ENCODE results near the gene C5orf46.

C5orf46 gene

GRCh38 chr5:147918101-147918685 lies 11.9 kb upstream of the C5orf46 start:
- no peak for DNase-seq (ENCODE audit: low read depth)
- no peak for TF ChIP-seq CTCF (IDR thresholded peaks at IDR 0.05; ENCODE audit: control insufficient read depth, insufficient read depth, low read depth, low read length, missing control alignments)
- H3K4me3 ChIP-seq (ENCODE audit: control insufficient read depth, low read depth, low read length), result no peak overlapping the region

- TF ChIP-seq CTCF (IDR thresholded peaks at IDR 0.05; ENCODE audit: control insufficient read depth, insufficient read depth, low read depth, low read length, missing control alignments), result no peak
- DNase-seq (ENCODE audit: low read depth), result no peak
- H3K4me3 ChIP-seq (ENCODE audit: control insufficient read depth, low read depth, low read length), result no peak overlapping the region
Observed at GRCh38 chr5:147913786-147914185, 7.4 kb upstream of the C5orf46 start.

- no peak overlapping the region for H3K4me3 ChIP-seq (ENCODE audit: control insufficient read depth, low read depth, low read length)
- DNase-seq (ENCODE audit: low read depth), result no peak
- TF ChIP-seq CTCF (IDR thresholded peaks at IDR 0.05; ENCODE audit: control insufficient read depth, insufficient read depth, low read depth, low read length, missing control alignments), result no peak
Observed at GRCh38 chr5:147912011-147912410, 5.7 kb upstream of the C5orf46 start.

- no peak for TF ChIP-seq CTCF (IDR thresholded peaks at IDR 0.05; ENCODE audit: control insufficient read depth, insufficient read depth, low read depth, low read length, missing control alignments)
- H3K4me3 ChIP-seq (ENCODE audit: control insufficient read depth, low read depth, low read length), result no peak overlapping the region
- no peak for DNase-seq (ENCODE audit: low read depth)
Observed at GRCh38 chr5:147911427-147911826, 5.1 kb upstream of the C5orf46 start.

- TF ChIP-seq CTCF (IDR thresholded peaks at IDR 0.05; ENCODE audit: control insufficient read depth, insufficient read depth, low read depth, low read length, missing control alignments), result no peak
- no peak for DNase-seq (ENCODE audit: low read depth)
Observed at GRCh38 chr5:147904110-147904509, 2.2 kb downstream of the C5orf46 start.

GRCh38 chr5:147902609-147903115 lies 3.7 kb downstream of the C5orf46 start:
- TF ChIP-seq CTCF (IDR thresholded peaks at IDR 0.05; ENCODE audit: control insufficient read depth, insufficient read depth, low read depth, low read length, missing control alignments), result no peak
- DNase-seq (ENCODE audit: low read depth), result no peak
- H3K4me3 ChIP-seq (ENCODE audit: control insufficient read depth, low read depth, low read length), result no peak overlapping the region

More at GRCh38 chr5:147904110-147904509, 2.2 kb downstream of the C5orf46 start:
- no peak overlapping the region for H3K4me3 ChIP-seq (ENCODE audit: control insufficient read depth, low read depth, low read length)
